Measurements from ENCODE around the gene DSG1.

- TF ChIP-seq, protein P1, sequence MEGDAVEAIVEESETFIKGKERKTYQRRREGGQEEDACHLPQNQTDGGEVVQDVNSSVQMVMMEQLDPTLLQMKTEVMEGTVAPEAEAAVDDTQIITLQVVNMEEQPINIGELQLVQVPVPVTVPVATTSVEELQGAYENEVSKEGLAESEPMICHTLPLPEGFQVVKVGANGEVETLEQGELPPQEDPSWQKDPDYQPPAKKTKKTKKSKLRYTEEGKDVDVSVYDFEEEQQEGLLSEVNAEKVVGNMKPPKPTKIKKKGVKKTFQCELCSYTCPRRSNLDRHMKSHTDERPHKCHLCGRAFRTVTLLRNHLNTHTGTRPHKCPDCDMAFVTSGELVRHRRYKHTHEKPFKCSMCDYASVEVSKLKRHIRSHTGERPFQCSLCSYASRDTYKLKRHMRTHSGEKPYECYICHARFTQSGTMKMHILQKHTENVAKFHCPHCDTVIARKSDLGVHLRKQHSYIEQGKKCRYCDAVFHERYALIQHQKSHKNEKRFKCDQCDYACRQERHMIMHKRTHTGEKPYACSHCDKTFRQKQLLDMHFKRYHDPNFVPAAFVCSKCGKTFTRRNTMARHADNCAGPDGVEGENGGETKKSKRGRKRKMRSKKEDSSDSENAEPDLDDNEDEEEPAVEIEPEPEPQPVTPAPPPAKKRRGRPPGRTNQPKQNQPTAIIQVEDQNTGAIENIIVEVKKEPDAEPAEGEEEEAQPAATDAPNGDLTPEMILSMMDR (IDR thresholded peaks at IDR 0.05; ENCODE audit: low read length): no peak
- TF ChIP-seq EZH2phosphoT487 (IDR thresholded peaks at IDR 0.05; ENCODE audit: low read length): no peak
Observed at GRCh38 chr18:31317860-31318259, at the start of gene DSG1.
